Activated naive CD8-positive, alpha-beta T cell (primary cell): Measurements from ENCODE around the gene FBXO15.
A peak's percentile ranks its signal among the peaks of the same experiment; 100 is the strongest.

ENCODE experiments used
- H3K27ac Mint-ChIP-seq: one replicate; pipeline ENCODE4 v1.8.0; 2021; ENCODE audit warnings: mixed read lengths
- H3K27me3 Mint-ChIP-seq: one replicate; pipeline ENCODE4 v1.8.0; 2021; ENCODE audit warnings: mixed read lengths
- H3K36me3 Mint-ChIP-seq: one replicate; pipeline ENCODE4 v1.8.0; 2021; ENCODE audit warnings: mixed read lengths
- H3K4me1 Mint-ChIP-seq: one replicate; pipeline ENCODE4 v1.8.0; 2021; ENCODE audit warnings: low read depth, mixed read lengths
- H3K4me3 Mint-ChIP-seq: one replicate; pipeline ENCODE4 v1.8.0; 2021; ENCODE audit warnings: mild to moderate bottlenecking, mixed read lengths
- H3K9me3 Mint-ChIP-seq: one replicate; pipeline ENCODE4 v1.8.0; 2021; ENCODE audit warnings: low read depth, mixed read lengths

The FBXO15 gene

GRCh38 chr18:74147779-74148542 lies at the start of gene FBXO15, which contains the start of gene TIMM21:
Gene FBXO15, minus strand, starts transcription at chr18:74147834. Its CDS starts 49 bp downstream, at chr18:74147785.
Gene TIMM21, plus strand, starts transcription at chr18:74148523. Its CDS starts 286 bp downstream, at chr18:74148809.
- H3K27me3 Mint-ChIP-seq: no peaks in the 10 kb centered on the region

GRCh38 chr18:74196220-74197119 lies 48.8 kb upstream of the FBXO15 start:
- Mint-ChIP-seq H3K27me3 (no peaks in the 10 kb centered on the region), H3K4me1 (peaks cover 1% of the 10 kb centered on the region), H3K36me3 (no peaks in the 10 kb centered on the region), H3K9me3 (no peaks in the 10 kb centered on the region), H3K27ac (peak overlapping the region; percentile 56), H3K4me3 (peak overlapping the region; percentile 80)

More at GRCh38 chr18:74147779-74148542, at the start of gene FBXO15, which contains the start of gene TIMM21:
- Mint-ChIP-seq H3K4me3 (peak within 1 kb of the TSS; percentile 98), H3K9me3 (no peaks in the 10 kb centered on the region), H3K27ac (peak within 1 kb of the TSS; percentile 99), H3K4me1 (peaks cover 45% of the 10 kb centered on the region), H3K36me3 (peaks cover 5% of the 10 kb centered on the region)

GRCh38 chr18:74194691-74195090 lies 47.1 kb upstream of the FBXO15 start:
- H3K4me1 Mint-ChIP-seq: peaks cover 1% of the 10 kb centered on the region
- no peak overlapping the region for H3K27ac Mint-ChIP-seq
- no peaks in the 10 kb centered on the region for H3K9me3 Mint-ChIP-seq
- H3K4me3 Mint-ChIP-seq: no peak overlapping the region
- no peaks in the 10 kb centered on the region for H3K27me3 Mint-ChIP-seq
- no peaks in the 10 kb centered on the region for H3K36me3 Mint-ChIP-seq

GRCh38 chr18:74191577-74191976 lies 43.9 kb upstream of the FBXO15 start:
- no peaks in the 10 kb centered on the region for H3K9me3 Mint-ChIP-seq
- no peak overlapping the region for H3K4me3 Mint-ChIP-seq
- H3K27ac Mint-ChIP-seq: no peak overlapping the region
- H3K27me3 Mint-ChIP-seq: peaks cover 2% of the 10 kb centered on the region
- no peaks in the 10 kb centered on the region for H3K36me3 Mint-ChIP-seq
- peaks cover 1% of the 10 kb centered on the region for H3K4me1 Mint-ChIP-seq

- no peak overlapping the region for H3K4me3 Mint-ChIP-seq
- no peak overlapping the region for H3K27ac Mint-ChIP-seq
- peaks cover 3% of the 10 kb centered on the region for H3K27me3 Mint-ChIP-seq
- H3K9me3 Mint-ChIP-seq: no peaks in the 10 kb centered on the region
- H3K4me1 Mint-ChIP-seq: no peaks in the 10 kb centered on the region
- H3K36me3 Mint-ChIP-seq: no peaks in the 10 kb centered on the region
These were observed 42.5 kb upstream of the FBXO15 start for GRCh38 chr18:74190086-74190485.

- Mint-ChIP-seq H3K27ac (no peak overlapping the region), H3K9me3 (no peaks in the 10 kb centered on the region), H3K27me3 (peaks cover 7% of the 10 kb centered on the region), H3K36me3 (no peaks in the 10 kb centered on the region), H3K4me1 (no peaks in the 10 kb centered on the region), H3K4me3 (no peak overlapping the region)
These were observed 39.0 kb upstream of the FBXO15 start for GRCh38 chr18:74186661-74187060.

GRCh38 chr18:74185860-74186259 lies 38.2 kb upstream of the FBXO15 start:
- Mint-ChIP-seq H3K4me1 (no peaks in the 10 kb centered on the region), H3K36me3 (no peaks in the 10 kb centered on the region), H3K9me3 (no peaks in the 10 kb centered on the region), H3K4me3 (no peak overlapping the region), H3K27ac (no peak overlapping the region), H3K27me3 (peaks cover 8% of the 10 kb centered on the region)

GRCh38 chr18:74184875-74185274 lies 37.2 kb upstream of the FBXO15 start:
- H3K4me1 Mint-ChIP-seq: no peaks in the 10 kb centered on the region
- no peaks in the 10 kb centered on the region for H3K9me3 Mint-ChIP-seq
- H3K36me3 Mint-ChIP-seq: no peaks in the 10 kb centered on the region
- peaks cover 9% of the 10 kb centered on the region for H3K27me3 Mint-ChIP-seq
- H3K4me3 Mint-ChIP-seq: no peak overlapping the region
- H3K27ac Mint-ChIP-seq: no peak overlapping the region

GRCh38 chr18:74183130-74183529 lies 35.5 kb upstream of the FBXO15 start:
- Mint-ChIP-seq H3K36me3 (no peaks in the 10 kb centered on the region), H3K4me3 (no peak overlapping the region), H3K27me3 (peaks cover 8% of the 10 kb centered on the region), H3K4me1 (no peaks in the 10 kb centered on the region), H3K9me3 (no peaks in the 10 kb centered on the region), H3K27ac (no peak overlapping the region)

- H3K27me3 Mint-ChIP-seq: peaks cover 7% of the 10 kb centered on the region
- H3K27ac Mint-ChIP-seq: no peak overlapping the region
- H3K4me3 Mint-ChIP-seq: no peak overlapping the region
- no peaks in the 10 kb centered on the region for H3K9me3 Mint-ChIP-seq
- no peaks in the 10 kb centered on the region for H3K4me1 Mint-ChIP-seq
- H3K36me3 Mint-ChIP-seq: no peaks in the 10 kb centered on the region
These were observed 34.7 kb upstream of the FBXO15 start for GRCh38 chr18:74182335-74182734.

- Mint-ChIP-seq H3K36me3 (no peaks in the 10 kb centered on the region), H3K4me1 (no peaks in the 10 kb centered on the region), H3K4me3 (no peak overlapping the region), H3K9me3 (no peaks in the 10 kb centered on the region), H3K27me3 (peaks cover 6% of the 10 kb centered on the region), H3K27ac (no peak overlapping the region)
These were observed 32.1 kb upstream of the FBXO15 start for GRCh38 chr18:74179623-74180199.

- Mint-ChIP-seq H3K4me3 (no peak overlapping the region), H3K27ac (no peak overlapping the region), H3K36me3 (no peaks in the 10 kb centered on the region), H3K27me3 (peaks cover 5% of the 10 kb centered on the region), H3K9me3 (no peaks in the 10 kb centered on the region), H3K4me1 (no peaks in the 10 kb centered on the region)
These were observed 31.2 kb upstream of the FBXO15 start for GRCh38 chr18:74178884-74179283.

GRCh38 chr18:74175658-74176057 lies 28.0 kb upstream of the FBXO15 start:
- no peak overlapping the region for H3K4me3 Mint-ChIP-seq

GRCh38 chr18:74173434-74173750 lies 25.8 kb upstream of the FBXO15 start:
- H3K4me1 Mint-ChIP-seq: no peaks in the 10 kb centered on the region
- no peaks in the 10 kb centered on the region for H3K36me3 Mint-ChIP-seq
- peaks cover 2% of the 10 kb centered on the region for H3K27me3 Mint-ChIP-seq
- no peaks in the 10 kb centered on the region for H3K9me3 Mint-ChIP-seq
- no peak overlapping the region for H3K27ac Mint-ChIP-seq
- H3K4me3 Mint-ChIP-seq: no peak overlapping the region

More at GRCh38 chr18:74175658-74176057, 28.0 kb upstream of the FBXO15 start:
- Mint-ChIP-seq H3K27ac (no peak overlapping the region), H3K36me3 (no peaks in the 10 kb centered on the region), H3K27me3 (peaks cover 2% of the 10 kb centered on the region), H3K4me1 (no peaks in the 10 kb centered on the region), H3K9me3 (no peaks in the 10 kb centered on the region)
